Stimulated activated CD4-positive, alpha-beta T cell treated with anti-CD3 and anti-CD28 coated beads, Interleukin-15, amount 100 ng/mL, for 1 hour (primary cell): ENCODE data around the gene ADK.
A peak's percentile ranks its signal among the peaks of the same experiment; 100 is the strongest.
"Not testable (repeated sequence)": the region's sequence is repeated elsewhere in the genome, so short reads cannot be mapped to it uniquely, and the experiment has no call there.

ENCODE experiments used
- DNase-seq, 2 donors: peaks; one replicate each; pipeline ENCODE4 v3.0.0-alpha.2; 2020; ENCODE audit warnings: low read depth in 1 of 2, low spot score in 1 of 2

Gene ADK

DNA sequence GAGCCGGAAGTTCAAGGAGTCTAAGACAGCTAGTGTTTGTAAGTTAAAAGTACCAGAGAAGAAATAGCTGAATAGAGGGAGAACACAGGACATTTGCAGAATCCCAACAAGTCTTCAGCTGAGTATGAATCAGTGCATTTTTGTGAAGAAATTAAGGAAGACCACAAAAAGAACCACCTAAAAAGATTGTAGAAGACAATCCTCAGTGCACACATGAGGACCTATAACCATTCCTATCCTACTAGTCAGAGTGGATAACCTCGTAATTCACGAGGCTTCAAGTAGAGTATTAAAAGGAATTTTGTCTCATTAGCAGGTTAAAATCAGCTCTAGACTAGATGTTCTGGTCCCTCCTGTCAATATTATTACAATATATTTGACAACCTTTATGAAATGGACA is 380.0 kb downstream of the ADK start:
- no peak for DNase-seq

DNA sequence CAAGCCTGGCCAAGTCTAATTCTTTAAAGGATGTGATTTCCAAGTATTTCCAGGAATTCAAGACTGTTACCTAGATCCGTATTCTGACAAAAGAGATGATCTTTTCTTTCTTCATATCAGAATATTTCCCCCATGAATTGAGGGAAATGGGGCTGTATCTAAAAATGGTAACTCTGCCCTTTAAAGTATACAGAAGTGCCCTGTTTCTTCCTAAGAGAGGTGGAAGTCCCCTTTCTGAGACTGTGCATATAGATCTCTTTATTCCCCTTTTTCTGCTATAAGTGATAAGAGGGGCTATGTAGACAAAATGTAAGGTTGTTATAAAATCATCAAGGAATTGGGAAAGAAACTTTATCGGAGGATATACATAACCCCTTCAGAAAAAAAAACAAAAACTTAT is 388.3 kb downstream of the ADK start:
- DNase-seq: no peak

GRCh38 chr10:74541375-74541774 is 390.4 kb downstream of the ADK start:
- DNase-seq: no peak

DNA sequence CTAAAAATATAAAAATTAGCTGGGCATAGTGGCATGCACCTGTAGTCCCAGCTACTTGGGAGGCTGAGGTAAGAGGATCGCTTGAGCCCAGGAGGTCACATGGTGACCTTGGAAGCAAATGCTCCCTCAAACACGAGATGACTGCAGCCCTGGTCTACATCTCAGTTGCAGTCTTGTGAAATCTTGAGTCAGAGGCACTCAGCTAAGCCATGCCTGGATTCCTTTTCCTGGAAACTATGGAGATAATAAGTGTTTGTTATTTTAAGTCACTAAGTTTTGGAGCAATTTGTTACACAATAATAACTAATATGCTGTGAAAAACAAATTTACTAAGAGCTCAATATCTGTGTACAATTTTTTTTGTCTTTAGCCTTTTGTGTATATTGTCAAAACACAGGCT is 391.1 kb downstream of the ADK start:
- no peak for DNase-seq

GRCh38 chr10:74543276-74543675 is 392.3 kb downstream of the ADK start:
- no peak for DNase-seq

- DNase-seq: no peak
These were observed 393.1 kb downstream of the ADK start for GRCh38 chr10:74544106-74544505.

DNA sequence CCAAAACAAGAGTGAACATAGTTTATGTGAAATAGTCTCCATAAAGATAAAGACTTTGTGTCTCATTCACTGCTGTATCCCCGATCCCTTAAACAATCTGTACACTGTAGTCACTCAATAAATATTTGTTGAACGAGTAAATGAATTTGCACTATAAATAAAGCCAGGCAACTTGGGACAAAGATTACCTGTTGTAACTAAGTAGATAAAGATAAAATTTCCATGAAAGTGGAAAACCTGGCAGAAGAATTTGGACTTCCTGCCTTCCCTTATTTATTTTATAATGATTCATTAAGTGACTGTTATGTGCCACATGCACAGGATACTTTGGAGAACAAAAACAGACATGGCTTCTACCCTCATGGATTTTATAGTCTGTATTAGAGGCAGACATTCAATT is 397.7 kb downstream of the ADK start:
- no peak for DNase-seq

- DNase-seq: no peak
These were observed 405.2 kb downstream of the ADK start for GRCh38 chr10:74556072-74556705.

DNA sequence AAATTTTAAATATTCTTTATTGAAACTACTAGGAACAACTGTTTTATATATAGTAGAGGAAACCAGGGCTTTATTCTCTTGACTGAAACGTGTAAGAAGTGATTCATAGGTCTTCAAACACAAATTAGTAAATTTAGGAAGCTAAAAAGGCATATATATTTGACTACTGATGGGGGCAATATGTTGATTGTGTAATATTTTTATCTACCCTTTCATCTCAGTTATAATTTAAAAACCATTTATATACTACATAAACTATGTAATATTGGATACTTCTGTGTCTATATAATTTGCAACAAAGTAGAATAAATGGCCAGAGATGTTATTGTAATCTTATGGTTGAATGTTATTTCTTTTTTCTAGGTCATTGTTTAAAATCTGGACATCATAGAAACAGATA is 406.1 kb downstream of the ADK start:
- no peak for DNase-seq

GRCh38 chr10:74558403-74558802 is 407.4 kb downstream of the ADK start:
- DNase-seq: no peak

- DNase-seq: no peak
These were observed 407.9 kb downstream of the ADK start for GRCh38 chr10:74558897-74559296.

DNA sequence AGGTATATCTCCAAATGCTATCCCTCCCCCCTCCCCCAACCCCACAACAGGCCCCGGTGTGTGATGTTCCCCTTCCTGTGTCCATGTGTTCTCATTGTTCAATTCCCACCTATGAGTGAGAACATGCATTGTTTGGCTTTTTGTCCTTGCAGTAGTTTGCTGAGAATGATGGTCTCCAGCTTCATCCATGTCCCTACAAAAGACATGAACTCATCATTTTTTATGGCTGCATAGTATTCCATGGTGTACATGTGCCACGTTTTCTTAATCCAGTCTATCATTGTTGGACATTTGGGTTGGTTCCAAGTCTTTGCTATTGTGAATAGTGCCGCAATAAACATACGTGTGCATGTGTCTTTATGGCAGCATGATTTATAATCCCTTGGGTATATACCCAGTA is 417.9 kb downstream of the ADK start:
- DNase-seq: not testable (repeated sequence)

- DNase-seq: not testable (repeated sequence)
These were observed 422.5 kb downstream of the ADK start for GRCh38 chr10:74573497-74573896.

DNA sequence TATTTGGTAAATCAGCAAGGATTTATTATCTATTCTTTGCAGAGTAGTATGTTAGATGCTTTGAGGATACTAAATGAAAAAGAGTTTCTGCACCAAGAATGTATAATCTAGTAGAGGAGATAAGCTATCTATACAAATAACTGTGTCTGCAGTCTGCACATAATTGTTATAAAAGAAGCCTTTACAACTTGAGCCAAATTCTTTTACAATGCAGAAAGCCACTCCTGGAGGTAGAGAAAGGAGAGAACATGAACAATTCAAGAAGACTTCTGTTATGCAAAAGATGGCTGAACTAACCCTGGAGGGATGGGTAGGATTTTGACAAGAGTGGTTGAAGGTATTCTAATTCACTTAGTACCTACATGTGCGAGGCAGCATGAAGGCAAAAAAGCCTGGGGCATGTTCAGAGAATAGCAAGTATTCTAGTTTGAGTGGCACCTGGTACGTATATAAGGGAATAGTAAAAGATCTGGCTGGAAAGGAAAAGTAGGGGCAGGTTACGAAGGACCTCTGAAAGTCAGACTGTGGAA is 424.2 kb downstream of the ADK start:
- DNase-seq: no peak

DNA sequence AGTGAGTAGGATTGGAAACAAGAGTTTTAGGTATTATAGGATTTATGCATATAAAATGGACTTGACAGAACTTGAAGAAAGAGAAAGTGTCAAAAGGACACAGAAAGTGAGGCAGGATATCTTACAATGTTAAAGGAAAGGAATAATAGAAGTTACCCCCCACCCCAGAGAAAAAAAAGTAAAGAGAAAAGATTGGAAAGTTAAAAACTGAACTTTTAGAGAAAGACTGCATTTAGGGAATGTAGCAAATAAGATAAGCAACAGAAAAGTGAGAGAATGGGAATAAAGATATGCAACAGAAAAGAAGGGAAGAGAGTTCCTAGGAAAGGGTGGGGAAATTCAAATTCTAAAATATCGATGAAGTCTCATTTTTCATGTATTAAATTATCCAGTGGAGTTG is 424.9 kb downstream of the ADK start:
- no peak for DNase-seq

DNA sequence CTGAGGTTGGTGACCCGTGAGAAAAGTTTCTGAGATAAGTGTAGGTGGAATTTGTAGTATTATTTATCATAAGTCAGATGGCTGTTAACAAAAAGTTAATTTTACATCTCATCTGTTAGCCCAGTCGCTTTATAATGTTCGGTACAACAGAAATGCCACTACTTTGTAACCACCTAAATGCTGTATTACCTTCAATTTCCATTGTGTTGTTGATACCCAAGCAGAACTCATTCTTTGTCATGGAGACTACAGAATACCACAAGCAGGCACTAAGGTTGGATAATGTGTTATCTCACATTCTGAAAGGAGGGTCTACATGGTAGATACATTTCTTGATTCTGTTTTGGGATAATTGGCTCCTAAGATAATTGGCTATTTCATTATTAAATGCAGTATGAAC is 425.6 kb downstream of the ADK start:
- DNase-seq: no peak

- not testable (repeated sequence) for DNase-seq
These were observed 429.4 kb downstream of the ADK start for GRCh38 chr10:74580438-74580837.

- no peak for DNase-seq
These were observed 431.5 kb downstream of the ADK start for GRCh38 chr10:74582566-74582965.

GRCh38 chr10:74585231-74586087 is 434.4 kb downstream of the ADK start:
- DNase-seq: peak in 1 of 2 donors; percentile 25

DNA sequence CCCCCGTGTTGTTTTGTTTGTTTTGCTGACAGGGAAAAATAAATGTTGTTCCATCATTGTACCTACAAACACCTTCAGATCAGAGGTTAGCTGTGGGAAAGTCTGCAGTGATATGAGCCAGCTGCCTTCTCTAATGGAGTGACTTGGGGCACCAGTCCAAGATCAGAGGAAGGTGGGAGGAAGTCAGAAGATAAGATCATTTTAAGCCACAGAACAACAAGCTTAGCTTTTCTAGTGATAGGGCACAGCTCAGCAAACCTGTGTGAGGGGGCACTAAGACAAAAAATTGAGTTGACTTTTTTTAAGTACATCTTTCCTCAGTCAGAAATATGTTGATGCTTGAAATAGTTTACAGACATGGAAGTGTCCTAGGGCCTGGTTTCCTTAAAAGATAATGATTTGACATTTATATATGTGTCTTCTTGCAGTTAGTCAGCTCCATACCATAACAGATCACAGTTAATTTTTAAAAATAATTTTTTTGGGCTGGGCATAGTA is 435.1 kb downstream of the ADK start:
- DNase-seq: peak in 1 of 2 donors; percentile 6

GRCh38 chr10:74587109-74587854 is 436.3 kb downstream of the ADK start:
- no peak for DNase-seq
